Measurements from ENCODE around the gene PRKCI.
"Not testable (repeated sequence)": the region's sequence is repeated elsewhere in the genome, so short reads cannot be mapped to it uniquely, and the experiment has no call there.

PRKCI gene

GRCh38 chr3:170196833-170197232 is 25.4 kb upstream of the PRKCI start:
- H3K36me3 ChIP-seq (ENCODE audit: insufficient read depth, insufficient read length, low read length) = no peaks in the 10 kb centered on the region
- no peaks in the 10 kb centered on the region for H3K4me1 ChIP-seq (ENCODE audit: insufficient read depth, insufficient read length)
- no peak overlapping the region for H3K4me3 ChIP-seq (ENCODE audit: insufficient read length, low read depth)
- no peaks in the 10 kb centered on the region for H3K27me3 ChIP-seq (ENCODE audit: insufficient read depth, insufficient read length)
- no peak for DNase-seq (ENCODE audit: low read depth, low spot score)
- no peaks in the 10 kb centered on the region for H3K9me3 ChIP-seq (ENCODE audit: insufficient read depth, low read length)
- H3K9ac ChIP-seq (ENCODE audit: insufficient read length, low read depth) = no peak overlapping the region
- TF ChIP-seq ZNF274 (IDR thresholded peaks at IDR 0.05; ENCODE audit: low read depth, low read length) = no peak
- TF ChIP-seq YY1 (IDR thresholded peaks at IDR 0.05; ENCODE audit: insufficient read depth, insufficient read length) = no peak

GRCh38 chr3:170200987-170201386 is 21.2 kb upstream of the PRKCI start:
- DNase-seq (ENCODE audit: low read depth, low spot score) = no peak
- no peak overlapping the region for H3K4me3 ChIP-seq (ENCODE audit: insufficient read length, low read depth)
- no peaks in the 10 kb centered on the region for H3K36me3 ChIP-seq (ENCODE audit: insufficient read depth, insufficient read length, low read length)
- H3K9me3 ChIP-seq (ENCODE audit: insufficient read depth, low read length) = no peaks in the 10 kb centered on the region
- H3K9ac ChIP-seq (ENCODE audit: insufficient read length, low read depth) = no peak overlapping the region
- TF ChIP-seq ZNF274 (IDR thresholded peaks at IDR 0.05; ENCODE audit: low read depth, low read length) (no peak), SUZ12 (IDR thresholded peaks at IDR 0.05; ENCODE audit: extremely low read depth, insufficient read depth, insufficient read length) (no peak), YY1 (IDR thresholded peaks at IDR 0.05; ENCODE audit: insufficient read depth, insufficient read length) (no peak)
- no peaks in the 10 kb centered on the region for H3K27me3 ChIP-seq (ENCODE audit: insufficient read depth, insufficient read length)
- no peaks in the 10 kb centered on the region for H3K4me1 ChIP-seq (ENCODE audit: insufficient read depth, insufficient read length)

GRCh38 chr3:170201527-170201926 is 20.7 kb upstream of the PRKCI start:
- Histone ChIP-seq H3K4me3 (ENCODE audit: insufficient read length, low read depth) (no peak overlapping the region), H3K9me3 (ENCODE audit: insufficient read depth, low read length) (no peaks in the 10 kb centered on the region), H3K4me1 (ENCODE audit: insufficient read depth, insufficient read length) (no peaks in the 10 kb centered on the region), H3K27me3 (ENCODE audit: insufficient read depth, insufficient read length) (no peaks in the 10 kb centered on the region), H3K9ac (ENCODE audit: insufficient read length, low read depth) (no peak overlapping the region), H3K36me3 (ENCODE audit: insufficient read depth, insufficient read length, low read length) (no peaks in the 10 kb centered on the region)
- TF ChIP-seq ZNF274 (IDR thresholded peaks at IDR 0.05; ENCODE audit: low read depth, low read length) = no peak
- no peak for DNase-seq (ENCODE audit: low read depth, low spot score)

- H3K9ac ChIP-seq (ENCODE audit: insufficient read length, low read depth) = no peak overlapping the region
- no peak overlapping the region for H3K4me3 ChIP-seq (ENCODE audit: insufficient read length, low read depth)
- no peaks in the 10 kb centered on the region for H3K4me1 ChIP-seq (ENCODE audit: insufficient read depth, insufficient read length)
- TF ChIP-seq SUZ12 (IDR thresholded peaks at IDR 0.05; ENCODE audit: extremely low read depth, insufficient read depth, insufficient read length) (no peak), ZNF274 (IDR thresholded peaks at IDR 0.05; ENCODE audit: low read depth, low read length) (no peak), YY1 (IDR thresholded peaks at IDR 0.05; ENCODE audit: insufficient read depth, insufficient read length) (no peak)
- H3K9me3 ChIP-seq (ENCODE audit: insufficient read depth, low read length) = no peaks in the 10 kb centered on the region
- DNase-seq (ENCODE audit: low read depth, low spot score) = no peak
- no peaks in the 10 kb centered on the region for H3K36me3 ChIP-seq (ENCODE audit: insufficient read depth, insufficient read length, low read length)
- no peaks in the 10 kb centered on the region for H3K27me3 ChIP-seq (ENCODE audit: insufficient read depth, insufficient read length)
Observed at GRCh38 chr3:170203457-170203856, 18.8 kb upstream of the PRKCI start.

GRCh38 chr3:170204023-170204472 is 18.2 kb upstream of the PRKCI start:
- H3K27me3 ChIP-seq (ENCODE audit: insufficient read depth, insufficient read length) = no peaks in the 10 kb centered on the region
- no peak for DNase-seq (ENCODE audit: low read depth, low spot score)
- no peaks in the 10 kb centered on the region for H3K4me1 ChIP-seq (ENCODE audit: insufficient read depth, insufficient read length)
- no peak for TF ChIP-seq YY1 (IDR thresholded peaks at IDR 0.05; ENCODE audit: insufficient read depth, insufficient read length)
- no peak for TF ChIP-seq SUZ12 (IDR thresholded peaks at IDR 0.05; ENCODE audit: extremely low read depth, insufficient read depth, insufficient read length)
- TF ChIP-seq ZNF274 (IDR thresholded peaks at IDR 0.05; ENCODE audit: low read depth, low read length) = no peak
- H3K9ac ChIP-seq (ENCODE audit: insufficient read length, low read depth) = no peak overlapping the region
- no peak overlapping the region for H3K4me3 ChIP-seq (ENCODE audit: insufficient read length, low read depth)
- H3K9me3 ChIP-seq (ENCODE audit: insufficient read depth, low read length) = no peaks in the 10 kb centered on the region
- no peaks in the 10 kb centered on the region for H3K36me3 ChIP-seq (ENCODE audit: insufficient read depth, insufficient read length, low read length)

- Histone ChIP-seq H3K36me3 (ENCODE audit: insufficient read depth, insufficient read length, low read length) (no peaks in the 10 kb centered on the region), H3K4me3 (ENCODE audit: insufficient read length, low read depth) (no peak overlapping the region), H3K27me3 (ENCODE audit: insufficient read depth, insufficient read length) (no peaks in the 10 kb centered on the region), H3K9me3 (ENCODE audit: insufficient read depth, low read length) (no peaks in the 10 kb centered on the region), H3K9ac (ENCODE audit: insufficient read length, low read depth) (no peak overlapping the region), H3K4me1 (ENCODE audit: insufficient read depth, insufficient read length) (no peaks in the 10 kb centered on the region)
- DNase-seq (ENCODE audit: low read depth, low spot score) = no peak
- TF ChIP-seq ZNF274 (IDR thresholded peaks at IDR 0.05; ENCODE audit: low read depth, low read length) (no peak), SUZ12 (IDR thresholded peaks at IDR 0.05; ENCODE audit: extremely low read depth, insufficient read depth, insufficient read length) (no peak), YY1 (IDR thresholded peaks at IDR 0.05; ENCODE audit: insufficient read depth, insufficient read length) (no peak)
Observed at GRCh38 chr3:170204509-170204908, 17.7 kb upstream of the PRKCI start.

GRCh38 chr3:170205302-170205701 is 16.9 kb upstream of the PRKCI start:
- Histone ChIP-seq H3K9me3 (ENCODE audit: insufficient read depth, low read length) (no peaks in the 10 kb centered on the region), H3K27me3 (ENCODE audit: insufficient read depth, insufficient read length) (no peaks in the 10 kb centered on the region)
- DNase-seq (ENCODE audit: low read depth, low spot score) = no peak

GRCh38 chr3:170206164-170206762 is 16.0 kb upstream of the PRKCI start:
- H3K9ac ChIP-seq (ENCODE audit: insufficient read length, low read depth); H3K9me3 ChIP-seq (ENCODE audit: insufficient read depth, low read length); H3K27me3 ChIP-seq (ENCODE audit: insufficient read depth, insufficient read length); H3K4me3 ChIP-seq (ENCODE audit: insufficient read length, low read depth); H3K36me3 ChIP-seq (ENCODE audit: insufficient read depth, insufficient read length, low read length); DNase-seq (ENCODE audit: low read depth, low spot score); H3K4me1 ChIP-seq (ENCODE audit: insufficient read depth, insufficient read length): not testable (repeated sequence)

More at GRCh38 chr3:170205302-170205701, 16.9 kb upstream of the PRKCI start:
- Histone ChIP-seq H3K36me3 (ENCODE audit: insufficient read depth, insufficient read length, low read length) (no peaks in the 10 kb centered on the region), H3K4me1 (ENCODE audit: insufficient read depth, insufficient read length) (no peaks in the 10 kb centered on the region), H3K4me3 (ENCODE audit: insufficient read length, low read depth) (no peak overlapping the region), H3K9ac (ENCODE audit: insufficient read length, low read depth) (no peak overlapping the region)
- TF ChIP-seq ZNF274 (IDR thresholded peaks at IDR 0.05; ENCODE audit: low read depth, low read length) (no peak), YY1 (IDR thresholded peaks at IDR 0.05; ENCODE audit: insufficient read depth, insufficient read length) (no peak), SUZ12 (IDR thresholded peaks at IDR 0.05; ENCODE audit: extremely low read depth, insufficient read depth, insufficient read length) (no peak)

Data from NT2/D1 (cell line).